HepG2 (cell line): Measurements from ENCODE around the gene ADCY5.

Source experiments
- AKAP8 ChIP-seq: sonication (generic); formaldehyde crosslinking; IDR thresholded peaks from 2 replicates; pipeline ENCODE4 v1.5.1; 2020; ENCODE audit warnings: mild to moderate bottlenecking, missing genetic modification reagents
- EP300 ChIP-seq, 3 experiments: sonication (generic) in 1 of 3; formaldehyde crosslinking in 1 of 3; IDR thresholded peaks; 2 replicates each; pipeline versions ENCODE4 v1.5.1 to v1.6.1; 2011 to 2020; ENCODE audit warnings: low read depth in 2 of 3, low read length in 2 of 3, borderline replicate concordance in 1 of 3, improper control_type of control experiment in 1 of 3, mild to moderate bottlenecking in 1 of 3, missing genetic modification reagents in 1 of 3, moderate library complexity in 1 of 3
- MATR3 ChIP-seq: sonication (generic); formaldehyde crosslinking; IDR thresholded peaks from 2 replicates; pipeline ENCODE4 v1.4.0; 2020; ENCODE audit warnings: missing genetic modification reagents
- MAX ChIP-seq: IDR thresholded peaks from 2 replicates; pipeline ENCODE4 v1.6.1; 2012; ENCODE audit warnings: inconsistent platforms
- POLR2AphosphoS5 ChIP-seq: IDR thresholded peaks from 2 replicates; pipeline ENCODE4 v1.6.1; 2012; ENCODE audit warnings: low read depth, low read length
- RXRB ChIP-seq: IDR thresholded peaks from 2 replicates; pipeline ENCODE4 v1.6.1; 2016; ENCODE audit warnings: borderline replicate concordance, missing genetic modification reagents, missing compliant biosample characterization
- TAF1 ChIP-seq: sonication (generic); formaldehyde crosslinking; IDR thresholded peaks from 2 replicates; pipeline ENCODE4 v1.4.0; 2020; ENCODE audit warnings: missing genetic modification reagents
- TIGD3 ChIP-seq: sonication (generic); formaldehyde crosslinking; IDR thresholded peaks from 2 replicates; pipeline ENCODE4 v1.5.1; 2020; ENCODE audit warnings: mild to moderate bottlenecking, missing genetic modification reagents, borderline replicate concordance
- TF ChIP-seq, protein P1 (sequence below): sonication (generic); formaldehyde crosslinking; conservative IDR thresholded peaks from 2 replicates; pipeline ENCODE4 v1.4.0; 2020; ENCODE audit warnings: mild to moderate bottlenecking, missing genetic modification reagents, moderate library complexity

DNA sequence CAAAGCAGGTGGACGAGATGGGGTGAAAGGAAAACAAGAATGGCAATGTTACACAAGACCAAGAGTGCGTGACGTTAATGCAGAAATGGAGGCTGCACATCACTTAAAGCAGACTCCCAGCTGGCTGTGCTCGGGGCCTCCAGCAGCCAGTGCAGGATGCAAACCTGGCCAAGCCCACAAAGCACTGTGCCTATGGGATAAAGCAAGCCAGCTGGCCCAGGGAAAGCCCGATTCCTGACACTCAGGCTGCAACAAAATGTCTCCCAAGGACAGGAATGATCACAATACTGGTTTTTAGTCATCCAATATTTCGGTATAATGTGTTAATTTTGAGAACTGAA lies 161.0 kb downstream of the ADCY5 start:
- no peak for TF ChIP-seq TAF1 (CRISPR knock-in tag)
- TF ChIP-seq TIGD3 (CRISPR knock-in tag): no peak
- TF ChIP-seq, protein P1, sequence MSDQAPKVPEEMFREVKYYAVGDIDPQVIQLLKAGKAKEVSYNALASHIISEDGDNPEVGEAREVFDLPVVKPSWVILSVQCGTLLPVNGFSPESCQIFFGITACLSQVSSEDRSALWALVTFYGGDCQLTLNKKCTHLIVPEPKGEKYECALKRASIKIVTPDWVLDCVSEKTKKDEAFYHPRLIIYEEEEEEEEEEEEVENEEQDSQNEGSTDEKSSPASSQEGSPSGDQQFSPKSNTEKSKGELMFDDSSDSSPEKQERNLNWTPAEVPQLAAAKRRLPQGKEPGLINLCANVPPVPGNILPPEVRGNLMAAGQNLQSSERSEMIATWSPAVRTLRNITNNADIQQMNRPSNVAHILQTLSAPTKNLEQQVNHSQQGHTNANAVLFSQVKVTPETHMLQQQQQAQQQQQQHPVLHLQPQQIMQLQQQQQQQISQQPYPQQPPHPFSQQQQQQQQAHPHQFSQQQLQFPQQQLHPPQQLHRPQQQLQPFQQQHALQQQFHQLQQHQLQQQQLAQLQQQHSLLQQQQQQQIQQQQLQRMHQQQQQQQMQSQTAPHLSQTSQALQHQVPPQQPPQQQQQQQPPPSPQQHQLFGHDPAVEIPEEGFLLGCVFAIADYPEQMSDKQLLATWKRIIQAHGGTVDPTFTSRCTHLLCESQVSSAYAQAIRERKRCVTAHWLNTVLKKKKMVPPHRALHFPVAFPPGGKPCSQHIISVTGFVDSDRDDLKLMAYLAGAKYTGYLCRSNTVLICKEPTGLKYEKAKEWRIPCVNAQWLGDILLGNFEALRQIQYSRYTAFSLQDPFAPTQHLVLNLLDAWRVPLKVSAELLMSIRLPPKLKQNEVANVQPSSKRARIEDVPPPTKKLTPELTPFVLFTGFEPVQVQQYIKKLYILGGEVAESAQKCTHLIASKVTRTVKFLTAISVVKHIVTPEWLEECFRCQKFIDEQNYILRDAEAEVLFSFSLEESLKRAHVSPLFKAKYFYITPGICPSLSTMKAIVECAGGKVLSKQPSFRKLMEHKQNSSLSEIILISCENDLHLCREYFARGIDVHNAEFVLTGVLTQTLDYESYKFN: no peak
- TF ChIP-seq AKAP8 (CRISPR knock-in tag): no peak
- TF ChIP-seq EP300 (IDR thresholded peaks at IDR 0.05; ENCODE audit: low read depth in 2 of 2, low read length in 2 of 2): no peak
- no peak for TF ChIP-seq EP300 (CRISPR knock-in tag; IDR thresholded peaks at IDR 0.05; ENCODE audit: borderline replicate concordance)
- no peak for TF ChIP-seq MAX
- TF ChIP-seq POLR2AphosphoS5: no peak
- TF ChIP-seq MATR3: no peak
- no peak for TF ChIP-seq RXRB (CRISPR knock-in tag)
